WTC11 (cell line): ENCODE measurements around the gene CRTC3. TPM values are rescaled to one million over a fixed set of nuclear protein-coding genes. Genes with fewer than 3 reads are reported as not detected.
"Not testable (repeated sequence)": the region's sequence is repeated elsewhere in the genome, so short reads cannot be mapped to it uniquely, and the experiment has no call there.

Source experiments
- ATAC-seq: fragments of 200-7000 bp; cut with Tn5 transposase; 2 replicates; pipeline ENCODE4 v1.10.0; 2021; ENCODE audit warnings: mild to moderate bottlenecking, moderate library complexity
- CTCF ChIA-PET: fragments of 300-600 bp; sonication (Branson Sonifier 250); formaldehyde crosslinking; loops from one replicate; lab custom pipeline; 2021; ENCODE audit warnings: antibody characterized with exemption; lab: Charles Lee
- POLR2A ChIA-PET: fragments of 350-600 bp; sonication (Branson Sonifier 250); formaldehyde crosslinking; loops from one replicate; lab custom pipeline; 2021; ENCODE audit warnings: antibody characterized with exemption; lab: Charles Lee
- DNase-seq: peaks from one replicate; pipeline ENCODE4 v3.0.0; 2021; ENCODE audit warnings: low spot score
- H3K27ac Mint-ChIP-seq: 2 replicates; pipeline ENCODE4 v1.8.0; 2021; ENCODE audit warnings: mixed read lengths
- H3K27me3 Mint-ChIP-seq: 2 replicates; pipeline ENCODE4 v1.8.0; 2021; ENCODE audit warnings: low read depth, mild to moderate bottlenecking, moderate library complexity, mixed read lengths
- H3K36me3 Mint-ChIP-seq: 2 replicates; pipeline ENCODE4 v1.8.0; 2021; ENCODE audit warnings: mixed read lengths
- H3K4me1 Mint-ChIP-seq: 2 replicates; pipeline ENCODE4 v1.8.0; 2022; ENCODE audit warnings: mixed read lengths
- H3K4me3 Mint-ChIP-seq: 2 replicates; pipeline ENCODE4 v1.8.0; 2021; ENCODE audit warnings: mild to moderate bottlenecking, moderate library complexity, mixed read lengths
- H3K9me3 Mint-ChIP-seq: 2 replicates; pipeline ENCODE4 v1.8.0; 2021; ENCODE audit warnings: mixed read lengths
- ATF6 ChIP-seq: sonication (generic); formaldehyde crosslinking; IDR thresholded peaks from 2 replicates; pipeline ENCODE4 v1.8.1; 2023; ENCODE audit warnings: mild to moderate bottlenecking, missing genetic modification reagents
- EMX1 ChIP-seq: fragments of 250-450 bp; sonication (Bioruptor Pico); IDR thresholded peaks from 2 replicates; pipeline ENCODE4 v1.8.0; 2021; ENCODE audit warnings: mild to moderate bottlenecking
- FOXP4 ChIP-seq: sonication (generic); formaldehyde crosslinking; IDR thresholded peaks from 2 replicates; pipeline ENCODE4 v1.8.0; 2022; ENCODE audit warnings: mild to moderate bottlenecking, missing genetic modification reagents
- HMGA2 ChIP-seq: fragments of 250-450 bp; sonication (Bioruptor Pico); IDR thresholded peaks from 2 replicates; pipeline ENCODE4 v1.4.0; 2021; ENCODE audit warnings: mild to moderate bottlenecking, moderate library complexity
- IRF2 ChIP-seq: sonication (generic); formaldehyde crosslinking; IDR thresholded peaks from 2 replicates; pipeline ENCODE4 v1.8.0; 2022; ENCODE audit warnings: low read depth, missing genetic modification reagents, borderline replicate concordance
- MLX ChIP-seq: sonication (generic); formaldehyde crosslinking; IDR thresholded peaks from 2 replicates; pipeline ENCODE4 v1.8.1; 2023; ENCODE audit warnings: mild to moderate bottlenecking, missing genetic modification reagents, moderate library complexity
- NR3C1 ChIP-seq: sonication (generic); formaldehyde crosslinking; conservative IDR thresholded peaks from 2 replicates; pipeline ENCODE4 v1.8.1; 2023; ENCODE audit warnings: low read depth, mild to moderate bottlenecking, missing genetic modification reagents
- SOX15 ChIP-seq: fragments of 250-450 bp; sonication (Bioruptor Pico); IDR thresholded peaks from 2 replicates; pipeline ENCODE4 v1.9.0; 2021; ENCODE audit warnings: mild to moderate bottlenecking
- ZNF121 ChIP-seq: sonication (generic); formaldehyde crosslinking; IDR thresholded peaks from 2 replicates; pipeline ENCODE4 v1.8.0; 2023; ENCODE audit warnings: missing genetic modification reagents
- ZNF317 ChIP-seq: sonication (generic); formaldehyde crosslinking; IDR thresholded peaks from 2 replicates; pipeline ENCODE4 v1.8.1; 2023; ENCODE audit warnings: low read depth, mild to moderate bottlenecking, moderate library complexity, missing genetic modification reagents, borderline replicate concordance
- ZNF512 ChIP-seq: sonication (generic); formaldehyde crosslinking; IDR thresholded peaks from 2 replicates; pipeline ENCODE4 v1.8.1; 2022; ENCODE audit warnings: missing genetic modification reagents, borderline replicate concordance
- ZNF532 ChIP-seq: fragments of 250-450 bp; sonication (Bioruptor Pico); IDR thresholded peaks from 2 replicates; pipeline ENCODE4 v1.9.0; 2021; ENCODE audit warnings: mild to moderate bottlenecking, borderline replicate concordance
- ZNF671 ChIP-seq: fragments of 250-450 bp; sonication (Bioruptor Pico); IDR thresholded peaks from 2 replicates; pipeline ENCODE4 v1.8.0; 2021; ENCODE audit warnings: mild to moderate bottlenecking
- total RNA-seq: library from RNA; stranded (reverse); gene quantifications from 3 replicates; pipeline ENCODE4 v1.2.3, GENCODE V29; 2021

The CRTC3 gene
- total RNA-seq, 1 experiment from 2014 or later = 8.4 TPM

GRCh38 chr15:90686435-90687218 lies 156.9 kb downstream of the CRTC3 start:
- 0 out of 2 replicates have a peak, but pooled peaks cover 3% of the 10 kb centered on the region for H3K4me1 Mint-ChIP-seq
- H3K27ac Mint-ChIP-seq = no peak overlapping the region
- peaks cover 8% of the 10 kb centered on the region for H3K9me3 Mint-ChIP-seq
- H3K4me3 Mint-ChIP-seq = no peak overlapping the region
- ATAC-seq (no peak), DNase-seq (no peak)
- TF ChIP-seq MLX (no peak), EMX1 (CRISPR knock-in tag) (no peak), SOX15 (CRISPR knock-in tag) (no peak), ZNF671 (CRISPR knock-in tag) (no peak), IRF2 (CRISPR knock-in tag) (no peak), ZNF512 (CRISPR knock-in tag) (no peak), NR3C1 (no peak), FOXP4 (CRISPR knock-in tag) (no peak), ZNF317 (CRISPR knock-in tag) (no peak), ATF6 (CRISPR knock-in tag) (no peak), ZNF532 (CRISPR knock-in tag) (no peak), HMGA2 (CRISPR knock-in tag) (no peak), ZNF121 (CRISPR knock-in tag) (no peak)
- no peaks in the 10 kb centered on the region for H3K27me3 Mint-ChIP-seq
- H3K36me3 Mint-ChIP-seq = peaks cover 2% of the 10 kb centered on the region
- ChIA-PET CTCF (no interaction called here), POLR2A (no interaction called here)

GRCh38 chr15:90689326-90689961 lies 159.7 kb downstream of the CRTC3 start:
- H3K27ac Mint-ChIP-seq, POLR2A ChIA-PET, H3K36me3 Mint-ChIP-seq, DNase-seq, H3K27me3 Mint-ChIP-seq, ATAC-seq, H3K9me3 Mint-ChIP-seq, H3K4me3 Mint-ChIP-seq, H3K4me1 Mint-ChIP-seq: not testable (repeated sequence)
- CTCF ChIA-PET = interaction anchor here (0.6 to 0.7 kb wide), 2 partner anchors 19 to 74 kb away, joined by 3 to 5 read pairs; no protein-coding TSS in a partner anchor
